ENCODE results near the gene PRDM11. TPM values are rescaled to one million over a fixed set of nuclear protein-coding genes. Genes with fewer than 3 reads are reported as not detected.

Gene PRDM11
- total RNA-seq, 1 experiment from 2014 or later: 8.3 TPM

GRCh38 chr11:45217991-45218390, 71.6 kb downstream of the PRDM11 start:
- Mint-ChIP-seq H3K9me3 (no peaks in the 10 kb centered on the region), H3K4me3 (no peak overlapping the region), H3K27me3 (ENCODE audit: low read depth) (no peaks in the 10 kb centered on the region; the same call in 1 of the 2 replicates), H3K27ac (no peak overlapping the region), H3K4me1 (no peaks in the 10 kb centered on the region), H3K36me3 (no peaks in the 10 kb centered on the region)
- ChIA-PET POLR2A (no interaction called here), CTCF (interaction anchor here (0.5 to 2.1 kb wide), 2 partner anchors 16 to 107 kb away, joined by 3 to 8 read pairs; no protein-coding TSS in a partner anchor)
- TF ChIP-seq ARID4B (CRISPR knock-in tag; IDR thresholded peaks at IDR 0.05; ENCODE audit: borderline replicate concordance) (no peak), JUN (CRISPR knock-in tag; IDR thresholded peaks at IDR 0.05) (no peak), ATF6 (CRISPR knock-in tag; IDR thresholded peaks at IDR 0.05) (no peak), ZBTB43 (CRISPR knock-in tag; IDR thresholded peaks at IDR 0.05) (no peak), KAT7 (CRISPR knock-in tag; IDR thresholded peaks at IDR 0.05; ENCODE audit: borderline replicate concordance) (no peak), ESRRA (CRISPR knock-in tag; IDR thresholded peaks at IDR 0.05; ENCODE audit: borderline replicate concordance) (no peak), HMGA2 (CRISPR knock-in tag; IDR thresholded peaks at IDR 0.05) (no peak), JAZF1 (CRISPR knock-in tag; IDR thresholded peaks at IDR 0.05) (no peak), ZNF121 (CRISPR knock-in tag; IDR thresholded peaks at IDR 0.05) (no peak)
- TF ChIP-seq, protein P1, sequence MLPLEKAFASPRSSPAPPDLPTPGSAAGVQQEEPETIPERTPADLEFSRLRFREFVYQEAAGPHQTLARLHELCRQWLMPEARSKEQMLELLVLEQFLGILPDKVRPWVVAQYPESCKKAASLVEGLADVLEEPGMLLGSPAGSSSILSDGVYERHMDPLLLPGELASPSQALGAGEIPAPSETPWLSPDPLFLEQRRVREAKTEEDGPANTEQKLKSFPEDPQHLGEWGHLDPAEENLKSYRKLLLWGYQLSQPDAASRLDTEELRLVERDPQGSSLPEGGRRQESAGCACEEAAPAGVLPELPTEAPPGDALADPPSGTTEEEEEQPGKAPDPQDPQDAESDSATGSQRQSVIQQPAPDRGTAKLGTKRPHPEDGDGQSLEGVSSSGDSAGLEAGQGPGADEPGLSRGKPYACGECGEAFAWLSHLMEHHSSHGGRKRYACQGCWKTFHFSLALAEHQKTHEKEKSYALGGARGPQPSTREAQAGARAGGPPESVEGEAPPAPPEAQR (CRISPR knock-in tag; IDR thresholded peaks at IDR 0.05): no peak
- TF ChIP-seq, protein P2, sequence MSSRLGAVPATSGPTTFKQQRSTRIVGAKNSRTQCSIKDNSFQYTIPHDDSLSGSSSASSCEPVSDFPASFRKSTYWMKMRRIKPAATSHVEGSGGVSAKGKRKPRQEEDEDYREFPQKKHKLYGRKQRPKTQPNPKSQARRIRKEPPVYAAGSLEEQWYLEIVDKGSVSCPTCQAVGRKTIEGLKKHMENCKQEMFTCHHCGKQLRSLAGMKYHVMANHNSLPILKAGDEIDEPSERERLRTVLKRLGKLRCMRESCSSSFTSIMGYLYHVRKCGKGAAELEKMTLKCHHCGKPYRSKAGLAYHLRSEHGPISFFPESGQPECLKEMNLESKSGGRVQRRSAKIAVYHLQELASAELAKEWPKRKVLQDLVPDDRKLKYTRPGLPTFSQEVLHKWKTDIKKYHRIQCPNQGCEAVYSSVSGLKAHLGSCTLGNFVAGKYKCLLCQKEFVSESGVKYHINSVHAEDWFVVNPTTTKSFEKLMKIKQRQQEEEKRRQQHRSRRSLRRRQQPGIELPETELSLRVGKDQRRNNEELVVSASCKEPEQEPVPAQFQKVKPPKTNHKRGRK (CRISPR knock-in tag; IDR thresholded peaks at IDR 0.05; ENCODE audit: borderline replicate concordance): no peak
- no peak for DNase-seq (ENCODE audit: low spot score)
- ATAC-seq: no peak

DNA sequence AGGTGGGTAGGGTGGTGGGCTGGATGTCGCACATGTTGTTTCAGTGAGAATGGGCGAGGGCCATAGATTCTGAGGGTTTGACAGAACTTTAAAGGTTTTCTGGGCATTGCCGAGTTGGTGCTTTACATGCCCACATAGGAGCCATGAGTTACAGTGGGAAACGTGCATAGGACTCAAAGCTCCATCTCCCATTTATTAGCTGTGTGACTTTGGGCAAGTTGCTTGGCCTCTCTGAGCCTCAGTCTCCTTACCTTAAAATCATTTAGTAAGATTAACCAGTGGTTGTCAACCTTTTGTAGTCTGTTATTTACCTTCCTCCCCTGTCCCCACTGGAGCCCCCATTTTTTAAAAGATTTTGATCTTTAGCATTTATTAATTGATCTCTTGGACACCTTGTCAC, 72.3 kb downstream of the PRDM11 start:
- H3K27me3 Mint-ChIP-seq (ENCODE audit: low read depth): no peaks in the 10 kb centered on the region; the same call in 1 of the 2 replicates
- H3K4me3 Mint-ChIP-seq: no peak overlapping the region
- ATAC-seq (no peak), DNase-seq (ENCODE audit: low spot score) (no peak)
- H3K36me3 Mint-ChIP-seq: no peaks in the 10 kb centered on the region; the same call in 1 of the 2 replicates
- ChIA-PET CTCF (interaction anchor here (2.1 kb wide), 1 partner anchor 15 kb away, joined by 8 read pairs; no protein-coding TSS in a partner anchor), POLR2A (no interaction called here)
- H3K4me1 Mint-ChIP-seq: no peaks in the 10 kb centered on the region
- no peaks in the 10 kb centered on the region for H3K9me3 Mint-ChIP-seq
- H3K27ac Mint-ChIP-seq: no peak overlapping the region
- TF ChIP-seq, protein P3, sequence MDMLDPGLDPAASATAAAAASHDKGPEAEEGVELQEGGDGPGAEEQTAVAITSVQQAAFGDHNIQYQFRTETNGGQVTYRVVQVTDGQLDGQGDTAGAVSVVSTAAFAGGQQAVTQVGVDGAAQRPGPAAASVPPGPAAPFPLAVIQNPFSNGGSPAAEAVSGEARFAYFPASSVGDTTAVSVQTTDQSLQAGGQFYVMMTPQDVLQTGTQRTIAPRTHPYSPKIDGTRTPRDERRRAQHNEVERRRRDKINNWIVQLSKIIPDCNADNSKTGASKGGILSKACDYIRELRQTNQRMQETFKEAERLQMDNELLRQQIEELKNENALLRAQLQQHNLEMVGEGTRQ (CRISPR knock-in tag; IDR thresholded peaks at IDR 0.05): no peak
- no peak for TF ChIP-seq FOXP4 (CRISPR knock-in tag; IDR thresholded peaks at IDR 0.05)
- no peak for TF ChIP-seq ZNF416 (CRISPR knock-in tag; IDR thresholded peaks at IDR 0.05)
- no peak for TF ChIP-seq JAZF1 (CRISPR knock-in tag; IDR thresholded peaks at IDR 0.05)
- TF ChIP-seq, protein P4, sequence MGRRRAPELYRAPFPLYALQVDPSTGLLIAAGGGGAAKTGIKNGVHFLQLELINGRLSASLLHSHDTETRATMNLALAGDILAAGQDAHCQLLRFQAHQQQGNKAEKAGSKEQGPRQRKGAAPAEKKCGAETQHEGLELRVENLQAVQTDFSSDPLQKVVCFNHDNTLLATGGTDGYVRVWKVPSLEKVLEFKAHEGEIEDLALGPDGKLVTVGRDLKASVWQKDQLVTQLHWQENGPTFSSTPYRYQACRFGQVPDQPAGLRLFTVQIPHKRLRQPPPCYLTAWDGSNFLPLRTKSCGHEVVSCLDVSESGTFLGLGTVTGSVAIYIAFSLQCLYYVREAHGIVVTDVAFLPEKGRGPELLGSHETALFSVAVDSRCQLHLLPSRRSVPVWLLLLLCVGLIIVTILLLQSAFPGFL (CRISPR knock-in tag; IDR thresholded peaks at IDR 0.05; ENCODE audit: borderline replicate concordance): no peak
- no peak for TF ChIP-seq OVOL2 (CRISPR knock-in tag; IDR thresholded peaks at IDR 0.05; ENCODE audit: borderline replicate concordance)
- TF ChIP-seq ZNF671 (CRISPR knock-in tag; IDR thresholded peaks at IDR 0.05): no peak
- TF ChIP-seq, protein P5, sequence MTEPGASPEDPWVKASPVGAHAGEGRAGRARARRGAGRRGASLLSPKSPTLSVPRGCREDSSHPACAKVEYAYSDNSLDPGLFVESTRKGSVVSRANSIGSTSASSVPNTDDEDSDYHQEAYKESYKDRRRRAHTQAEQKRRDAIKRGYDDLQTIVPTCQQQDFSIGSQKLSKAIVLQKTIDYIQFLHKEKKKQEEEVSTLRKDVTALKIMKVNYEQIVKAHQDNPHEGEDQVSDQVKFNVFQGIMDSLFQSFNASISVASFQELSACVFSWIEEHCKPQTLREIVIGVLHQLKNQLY (CRISPR knock-in tag; IDR thresholded peaks at IDR 0.05): no peak
